ENCODE measurements around the gene COL6A5. TPM values are rescaled to one million over a fixed set of nuclear protein-coding genes. Genes with fewer than 3 reads are reported as not detected.

The COL6A5 gene
- total RNA-seq, 1 experiment from 2014 or later: 0.04 TPM

GRCh38 chr3:130310109-130310508 lies 35.4 kb upstream of the COL6A5 start:
- Histone ChIP-seq H3K4ac (ENCODE audit: low read depth, low read length) (no peak overlapping the region), H3K23me2 (ENCODE audit: insufficient read length, low read depth, low read length, poor library complexity, severe bottlenecking) (no peaks in the 10 kb centered on the region), H3K79me2 (ENCODE audit: insufficient read depth, low read length) (no peaks in the 10 kb centered on the region), H2BK15ac (ENCODE audit: low read depth, low read length) (no peak overlapping the region), H2BK5ac (ENCODE audit: insufficient read length, low read length) (no peak overlapping the region), H3K56ac (ENCODE audit: insufficient read length, low read depth, low read length) (no peak overlapping the region), H2BK20ac (ENCODE audit: low read depth, low read length, poor library complexity, severe bottlenecking) (no peak overlapping the region), H3K27me3 (ENCODE audit: insufficient read depth, low read length) (no peaks in the 10 kb centered on the region), H3K9ac (ENCODE audit: extremely low read depth, insufficient read length, low read length) (no peak overlapping the region), H3K79me1 (ENCODE audit: insufficient read depth, low read depth, low read length, poor library complexity, severe bottlenecking) (no peaks in the 10 kb centered on the region), H2AK5ac (ENCODE audit: insufficient read length, low read length) (no peak overlapping the region), H3K27ac (ENCODE audit: insufficient read length, low read depth, low read length) (no peak overlapping the region), H3K18ac (ENCODE audit: insufficient read length, low read depth, low read length) (no peak overlapping the region), H4K20me1 (ENCODE audit: control insufficient read depth, insufficient read depth, insufficient read length) (no peaks in the 10 kb centered on the region), H3K23ac (ENCODE audit: insufficient read length, low read depth, low read length) (no peak overlapping the region), H2BK120ac (ENCODE audit: low read depth, low read length, poor library complexity, severe bottlenecking) (no peak overlapping the region), H3K9me3 (ENCODE audit: control insufficient read depth, low read depth, low read length) (no peaks in the 10 kb centered on the region), H4K91ac (ENCODE audit: insufficient read length, low read depth, low read length) (no peak overlapping the region), H2AFZ (ENCODE audit: low read length) (no peak overlapping the region), H3T11ph (ENCODE audit: low read length) (no peak overlapping the region), H3K14ac (ENCODE audit: insufficient read depth, low read length) (no peak overlapping the region), H2BK12ac (ENCODE audit: insufficient read length, low read depth, low read length) (no peak overlapping the region), H3K4me1 (ENCODE audit: insufficient read depth, low read length) (no peaks in the 10 kb centered on the region), H4K5ac (ENCODE audit: insufficient read length, low read depth, low read length) (no peak overlapping the region), H4K8ac (replicated peaks; ENCODE audit: insufficient read length, low read depth, low read length) (no peak overlapping the region), H3K4me2 (ENCODE audit: insufficient read depth, insufficient read length, low read length) (no peak overlapping the region)
- TF ChIP-seq CTCF (conservative IDR thresholded peaks at IDR 0.05): no peak
- Mint-ChIP-seq H3K4me1 (peaks cover 0 to 2% of the 10 kb centered on the region in 2 experiments; a peak in 1 of 4 replicates), H3K27me3 (ENCODE audit: low read depth) (no peaks in the 10 kb centered on the region; the same call in 1 of the 2 replicates), H3K9me3 (no peaks in the 10 kb centered on the region), H3K27ac (no peak overlapping the region), H3K36me3 (ENCODE audit: insufficient read depth in 1 of 3, low read depth in 3 of 3) (no peaks in the 10 kb centered on the region), H3K4me3 (no peak overlapping the region)
- no peak for DNase-seq
- WGBS (ENCODE audit: extremely low coverage, insufficient read length, low lambda C conversion rate): no CpG with 5 or more reads among the region's 4 CpGs
